ENCODE measurements around the gene CAP2.

DNA sequence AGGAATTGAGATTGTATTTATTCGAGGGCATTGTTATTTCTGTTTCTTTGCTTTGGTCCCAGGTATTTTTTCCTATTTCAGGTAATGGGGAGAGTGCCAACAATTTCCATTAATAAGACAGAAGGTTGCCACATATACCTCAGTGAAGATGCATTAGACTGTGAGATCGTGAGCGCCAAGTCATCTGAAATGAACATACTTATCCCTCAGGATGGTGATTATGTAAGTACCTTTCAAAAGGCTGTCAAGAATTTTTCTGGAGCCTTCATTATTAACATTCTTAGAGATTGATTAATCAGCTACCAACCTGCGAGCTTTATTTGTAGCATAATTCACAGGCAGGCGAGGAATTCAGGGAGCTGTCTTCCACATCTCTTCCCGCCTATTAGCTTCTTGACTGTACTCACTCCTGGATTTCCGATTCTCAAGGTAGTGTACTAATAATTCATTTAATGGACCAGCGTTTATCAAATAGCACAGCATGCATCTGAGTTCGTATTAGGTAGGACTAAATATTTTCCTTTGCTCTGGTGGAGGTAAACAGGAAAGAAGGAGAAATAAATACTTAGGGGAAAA, 158.1 kb downstream of the CAP2 start:
- TF ChIP-seq, protein P1, sequence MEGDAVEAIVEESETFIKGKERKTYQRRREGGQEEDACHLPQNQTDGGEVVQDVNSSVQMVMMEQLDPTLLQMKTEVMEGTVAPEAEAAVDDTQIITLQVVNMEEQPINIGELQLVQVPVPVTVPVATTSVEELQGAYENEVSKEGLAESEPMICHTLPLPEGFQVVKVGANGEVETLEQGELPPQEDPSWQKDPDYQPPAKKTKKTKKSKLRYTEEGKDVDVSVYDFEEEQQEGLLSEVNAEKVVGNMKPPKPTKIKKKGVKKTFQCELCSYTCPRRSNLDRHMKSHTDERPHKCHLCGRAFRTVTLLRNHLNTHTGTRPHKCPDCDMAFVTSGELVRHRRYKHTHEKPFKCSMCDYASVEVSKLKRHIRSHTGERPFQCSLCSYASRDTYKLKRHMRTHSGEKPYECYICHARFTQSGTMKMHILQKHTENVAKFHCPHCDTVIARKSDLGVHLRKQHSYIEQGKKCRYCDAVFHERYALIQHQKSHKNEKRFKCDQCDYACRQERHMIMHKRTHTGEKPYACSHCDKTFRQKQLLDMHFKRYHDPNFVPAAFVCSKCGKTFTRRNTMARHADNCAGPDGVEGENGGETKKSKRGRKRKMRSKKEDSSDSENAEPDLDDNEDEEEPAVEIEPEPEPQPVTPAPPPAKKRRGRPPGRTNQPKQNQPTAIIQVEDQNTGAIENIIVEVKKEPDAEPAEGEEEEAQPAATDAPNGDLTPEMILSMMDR (IDR thresholded peaks at IDR 0.05): no peak
- TF ChIP-seq SIN3A (IDR thresholded peaks at IDR 0.05; ENCODE audit: borderline replicate concordance, insufficient read depth, low read depth, low read length) (no peak), POLR2AphosphoS5 (IDR thresholded peaks at IDR 0.05; ENCODE audit: low read depth, low read length) (no peak)
